ENCODE data around the gene PIK3AP1. TPM values are rescaled to one million over a fixed set of nuclear protein-coding genes. Genes with fewer than 3 reads are reported as not detected.
"Not testable (repeated sequence)": the region's sequence is repeated elsewhere in the genome, so short reads cannot be mapped to it uniquely, and the experiment has no call there.

PIK3AP1 gene
- total RNA-seq, 1 donor from 2014 or later, result 6.9 TPM

DNA sequence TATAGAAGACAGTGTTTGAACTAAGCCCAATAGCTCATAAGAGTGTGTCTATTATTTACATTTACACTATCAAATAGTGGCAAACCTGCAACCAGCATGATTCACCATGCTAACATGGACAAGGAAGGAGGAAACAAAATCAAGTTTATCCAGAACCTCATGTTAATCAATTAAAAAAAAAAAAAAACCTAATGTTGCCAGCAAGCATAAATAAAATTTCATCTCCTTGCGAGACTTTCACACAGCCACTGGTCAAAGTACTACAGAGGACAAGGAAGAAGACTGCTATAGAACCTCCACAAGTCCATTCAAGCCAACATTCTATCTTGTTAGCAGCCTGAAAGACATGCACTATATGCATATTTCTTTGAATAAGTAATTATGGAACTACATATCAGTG is 143.2 kb downstream of the PIK3AP1 start:
- intact Hi-C loops (cut with DNase I), result no loop called here
- no peak for DNase-seq
- no peak for ATAC-seq (ENCODE audit: poor library complexity)

DNA sequence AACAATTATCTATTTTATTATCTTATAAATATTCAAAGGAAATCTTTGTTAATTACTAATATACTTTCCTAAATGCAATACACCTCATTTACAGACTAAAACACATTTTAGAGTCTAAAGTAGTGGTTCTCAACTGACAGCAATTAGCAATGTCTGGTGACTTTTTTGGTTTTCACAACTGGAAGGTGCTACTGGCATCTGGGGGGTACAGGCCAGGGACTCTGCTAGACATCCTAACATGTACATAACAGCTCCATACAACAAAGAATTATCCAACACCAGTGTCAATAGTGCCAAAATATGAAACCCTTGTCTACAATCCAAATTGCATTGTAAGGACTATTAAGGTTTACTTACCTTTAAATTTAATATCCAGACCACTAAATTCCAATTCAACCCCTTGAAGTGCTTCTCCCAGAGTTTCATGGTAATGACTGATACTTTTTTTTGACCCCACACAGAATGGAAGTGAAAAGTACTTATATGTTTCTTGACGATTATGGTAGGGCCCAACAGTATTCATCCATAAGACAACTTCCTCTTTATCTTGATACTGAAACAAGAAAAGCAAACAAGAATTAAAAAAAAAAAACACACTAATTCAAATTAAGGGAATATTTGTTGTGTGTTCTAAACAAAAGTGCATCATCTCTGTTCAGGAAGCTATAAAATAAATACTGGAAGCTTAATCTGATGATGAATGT is 143.9 kb downstream of the PIK3AP1 start:
- intact Hi-C loops (cut with DNase I), result no loop called here
- ATAC-seq (ENCODE audit: poor library complexity) (no peak), DNase-seq (no peak)

DNA sequence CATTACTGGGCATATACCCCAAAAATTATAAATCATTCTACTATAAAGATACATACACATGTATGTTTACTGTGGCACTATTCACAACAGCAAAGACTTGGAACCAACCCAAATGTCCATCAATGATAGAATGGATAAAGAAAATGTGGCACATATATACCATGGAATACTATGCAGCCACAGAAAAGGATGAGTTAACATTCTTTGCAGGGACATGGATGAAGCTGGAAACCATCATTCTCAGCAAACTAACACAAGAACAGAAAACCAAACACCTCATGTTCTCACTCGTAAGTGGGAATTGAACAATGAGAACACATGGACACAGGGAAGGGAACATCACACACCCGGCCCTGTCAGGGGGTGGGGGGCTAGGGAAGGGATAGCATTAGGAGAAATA is 145.8 kb downstream of the PIK3AP1 start:
- intact Hi-C loops (cut with DNase I); DNase-seq; ATAC-seq (ENCODE audit: poor library complexity): not testable (repeated sequence)

DNA sequence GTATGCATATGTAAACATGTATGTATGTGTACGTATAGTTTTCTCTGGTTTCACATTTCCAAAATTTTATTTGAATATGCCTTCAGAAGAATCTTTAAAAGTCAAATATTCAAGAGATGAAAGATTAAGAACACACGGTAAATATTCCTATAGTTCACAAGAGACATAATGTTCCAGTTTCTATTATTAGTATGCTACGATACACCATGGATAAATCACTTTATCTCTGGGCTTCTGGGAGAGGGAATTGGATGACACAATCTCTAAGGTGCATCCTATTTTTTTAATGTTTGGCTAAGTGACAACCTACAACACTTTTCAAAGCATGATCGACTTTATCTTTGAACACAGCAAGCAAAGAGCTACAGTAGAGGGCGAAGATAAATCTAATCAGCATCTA is 147.3 kb downstream of the PIK3AP1 start:
- DNase-seq, result no peak
- ATAC-seq (ENCODE audit: poor library complexity), result peak; percentile 14
- intact Hi-C loops (cut with DNase I), result no loop called here

DNA sequence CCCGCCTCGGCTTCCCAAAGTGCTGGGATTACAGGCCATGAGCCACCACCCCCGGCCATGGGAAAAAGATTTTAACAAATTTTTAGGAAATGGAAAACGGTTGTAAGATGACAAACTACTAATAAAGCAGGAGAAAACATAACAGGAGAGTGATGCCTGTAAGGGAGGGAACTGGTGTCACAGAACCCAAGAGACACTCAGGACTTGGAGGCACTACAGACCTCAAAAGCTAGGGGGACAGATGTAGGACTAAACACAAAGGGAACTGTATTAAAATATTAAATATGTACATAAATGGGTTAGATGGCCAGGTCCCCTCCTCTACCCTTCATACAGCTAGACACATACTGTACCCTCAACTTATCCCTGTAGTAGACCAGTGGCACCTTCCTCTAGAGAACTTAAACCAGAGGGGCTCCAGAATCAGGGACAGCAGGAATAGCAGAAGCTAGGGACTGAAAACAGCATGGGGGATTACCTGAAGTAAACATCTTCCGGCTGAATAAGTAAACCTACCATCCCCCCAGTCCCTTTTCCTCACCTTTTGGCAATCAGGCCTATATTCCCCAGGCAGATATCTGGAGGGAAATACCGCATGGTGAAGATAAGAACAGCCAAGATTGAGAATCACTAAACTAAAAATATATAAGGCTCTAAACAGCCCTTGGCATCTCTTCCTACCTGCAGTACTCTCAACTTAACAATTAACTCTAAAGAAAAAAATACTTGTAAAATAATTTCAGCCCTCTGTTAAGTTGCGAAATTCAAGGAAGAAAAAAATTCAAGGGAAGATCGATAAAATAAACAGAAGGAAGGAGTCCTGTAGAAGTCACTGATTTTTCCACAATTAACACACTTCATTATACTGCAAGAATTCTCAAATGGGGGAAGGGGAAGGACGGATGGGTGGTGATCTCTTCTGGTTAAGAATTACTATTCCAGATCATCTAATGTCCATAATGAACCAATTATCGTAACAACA is 149.0 kb downstream of the PIK3AP1 start:
- ATAC-seq (ENCODE audit: poor library complexity) (peak; percentile 31), DNase-seq (no peak)
- intact Hi-C loops (cut with DNase I), result no loop called here

DNA sequence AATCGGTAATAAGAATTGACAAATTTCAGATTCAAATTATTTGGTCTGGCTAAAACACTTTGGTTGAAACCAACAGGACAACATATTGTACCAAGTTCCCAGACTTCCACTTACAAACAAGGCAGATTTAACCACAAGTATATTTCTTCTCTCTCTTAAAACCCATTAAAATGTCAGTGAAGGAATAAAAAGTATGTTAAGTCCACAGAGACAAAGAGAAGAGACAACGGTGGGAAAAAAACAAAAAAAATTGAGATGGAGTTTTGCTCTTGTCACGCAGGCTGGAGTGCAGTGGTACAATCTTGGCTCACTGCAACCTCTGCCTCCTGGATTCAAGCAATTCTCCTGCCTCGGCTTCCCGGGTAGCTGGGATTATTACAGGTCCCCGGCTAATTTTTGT is 149.8 kb downstream of the PIK3AP1 start:
- peak; percentile 13 for ATAC-seq (ENCODE audit: poor library complexity)
- intact Hi-C loops (cut with DNase I), result no loop called here
- no peak for DNase-seq

DNA sequence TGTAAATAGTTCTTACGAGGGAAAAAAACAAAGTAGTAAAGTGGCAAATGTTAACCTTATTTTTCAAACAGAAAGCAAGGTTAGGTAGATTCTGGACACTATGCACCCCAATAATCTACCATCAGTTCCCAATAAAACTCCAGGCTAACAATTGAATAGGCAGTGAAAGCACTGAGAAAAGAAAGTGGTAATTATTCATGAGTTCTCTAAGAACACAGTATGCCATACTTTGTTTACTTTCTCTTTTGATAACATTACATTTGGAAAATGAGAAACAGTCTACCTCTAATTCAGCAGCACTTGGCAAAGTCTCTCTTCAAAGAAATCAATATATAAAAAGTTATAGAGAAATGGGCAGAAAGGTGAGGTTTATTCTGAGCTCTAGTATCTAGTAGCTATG is 151.9 kb downstream of the PIK3AP1 start:
- DNase-seq (no peak), ATAC-seq (ENCODE audit: poor library complexity) (no peak)
- intact Hi-C loops (cut with DNase I), result no loop called here

DNA sequence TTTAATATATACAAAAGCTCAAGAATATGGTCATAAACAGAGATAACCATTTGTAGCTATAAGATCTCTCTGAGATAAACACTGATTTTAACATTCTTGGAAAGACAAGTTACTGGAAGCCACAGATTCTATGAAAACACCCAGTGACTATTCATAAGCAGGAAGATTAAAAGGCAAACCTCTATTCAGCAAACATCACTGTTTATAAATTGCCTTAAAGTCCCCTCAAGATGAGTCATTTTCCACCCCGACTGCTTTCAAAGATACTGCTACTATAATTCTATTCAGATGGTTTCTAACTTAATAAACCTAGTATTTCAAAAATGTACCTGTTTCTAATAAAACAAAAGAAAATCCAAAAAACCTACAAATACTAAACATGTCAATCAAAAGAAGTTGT is 154.5 kb downstream of the PIK3AP1 start:
- DNase-seq, result no peak
- intact Hi-C loops (cut with DNase I), result no loop called here
- no peak for ATAC-seq (ENCODE audit: poor library complexity)

DNA sequence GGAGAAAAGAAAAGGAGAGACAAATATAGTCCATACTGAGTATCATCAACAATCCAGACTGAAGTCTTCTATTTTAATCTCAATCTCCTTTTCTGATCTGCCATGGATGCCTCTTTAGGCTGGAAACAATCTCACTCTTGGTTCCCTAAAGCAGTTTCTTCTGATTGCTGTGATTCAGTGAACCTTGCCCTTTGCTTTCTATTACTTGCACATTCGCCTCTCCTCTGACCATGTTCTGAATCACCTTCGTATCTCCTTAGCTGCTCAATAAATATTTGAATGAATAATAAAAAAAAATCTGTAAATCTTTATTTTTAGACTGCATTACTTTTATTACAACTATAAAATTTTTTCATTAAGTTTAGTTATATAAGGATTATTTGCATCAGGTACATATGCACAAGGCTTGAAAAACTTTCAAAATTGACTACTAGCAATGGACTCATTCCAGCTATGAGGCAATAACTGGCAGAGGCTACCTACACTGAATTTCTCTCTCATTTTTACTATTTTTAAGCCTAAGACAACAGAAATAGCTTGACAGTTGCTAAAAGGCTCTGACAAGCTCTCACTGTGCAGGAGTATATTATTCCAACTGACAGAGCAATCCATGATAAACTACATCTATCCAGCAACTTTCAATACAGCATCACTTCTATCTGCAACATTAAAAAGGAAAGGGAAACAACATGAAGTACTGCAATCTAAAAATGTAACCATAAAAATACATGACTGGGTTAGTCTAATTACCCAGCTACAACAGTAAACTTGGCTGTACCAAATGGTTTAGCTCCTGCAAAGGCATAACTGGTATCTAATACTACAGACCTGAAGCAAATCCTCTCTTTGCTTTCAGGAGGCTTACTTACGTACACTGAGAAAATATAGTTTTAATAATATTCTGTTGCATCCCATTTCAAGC is 159.1 kb downstream of the PIK3AP1 start:
- intact Hi-C loops (cut with DNase I), result no loop called here

DNA sequence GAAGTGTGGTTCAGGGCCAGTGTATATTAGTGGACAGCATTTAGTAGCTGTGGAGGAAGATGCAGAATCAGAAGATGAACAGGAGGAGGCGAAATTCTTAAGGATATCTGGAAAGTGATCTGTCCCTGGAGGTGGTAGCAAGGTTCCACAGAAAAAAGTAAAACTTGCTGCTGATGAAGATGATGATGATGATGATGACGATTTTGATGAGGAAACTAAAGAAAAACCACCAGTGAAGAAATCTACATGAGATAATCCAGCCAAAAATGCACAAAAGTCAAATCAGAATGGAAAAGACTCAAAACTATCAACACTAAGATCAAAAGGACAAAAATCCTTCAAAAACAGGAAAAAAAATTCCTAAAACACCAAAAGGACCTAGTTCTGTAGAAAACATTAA is 159.8 kb downstream of the PIK3AP1 start:
- ATAC-seq (ENCODE audit: poor library complexity) (no peak), DNase-seq (no peak)
- intact Hi-C loops (cut with DNase I), result no loop called here

More for the DNA sequence above, 159.1 kb downstream of the PIK3AP1 start:
- DNase-seq (no peak), ATAC-seq (ENCODE audit: poor library complexity) (no peak)

DNA sequence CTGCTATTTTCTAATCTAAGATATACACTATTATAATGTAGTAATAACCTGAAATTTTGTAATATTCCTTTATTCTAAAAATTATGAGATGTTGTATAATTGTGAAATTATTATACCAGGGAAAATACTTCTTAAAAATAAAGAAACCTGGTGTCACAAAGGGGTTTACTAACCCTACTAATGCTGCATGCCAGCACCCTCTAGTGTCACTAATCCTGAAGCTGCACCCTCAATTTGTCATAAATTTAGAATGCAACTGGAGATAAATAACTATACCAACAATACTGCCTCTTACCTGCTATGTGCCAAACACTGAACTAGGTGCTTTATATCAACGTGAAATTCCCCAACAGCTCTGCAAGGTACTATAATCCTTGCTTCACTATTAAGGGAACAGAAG is 164.3 kb downstream of the PIK3AP1 start:
- intact Hi-C loops (cut with DNase I), result loop anchor here (10.0 kb wide), 1 partner anchor 161 kb away; no protein-coding TSS in a partner anchor
- no peak for DNase-seq
- peak; percentile 70 for ATAC-seq (ENCODE audit: poor library complexity)

DNA sequence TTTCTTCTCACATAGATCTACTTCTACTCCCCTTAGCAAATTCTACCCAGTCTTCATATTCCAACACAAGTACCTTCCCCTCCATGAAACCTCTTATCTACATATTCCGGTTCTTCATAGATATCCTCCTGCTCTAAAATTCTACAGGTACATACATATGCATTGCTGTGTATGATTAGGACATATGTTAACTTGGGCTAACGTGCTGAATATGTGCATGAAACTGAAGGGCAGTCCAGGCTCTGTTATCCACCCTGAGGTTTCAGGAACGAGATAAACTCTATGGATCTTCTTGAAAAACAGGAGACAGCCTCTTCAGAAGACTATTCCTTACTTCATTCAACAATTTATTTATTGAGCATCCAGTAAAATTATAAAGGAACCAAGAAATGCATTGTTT is 165.0 kb downstream of the PIK3AP1 start:
- intact Hi-C loops (cut with DNase I), result loop anchor here (10.0 kb wide), 1 partner anchor 161 kb away; no protein-coding TSS in a partner anchor
- DNase-seq (no peak), ATAC-seq (ENCODE audit: poor library complexity) (no peak)

DNA sequence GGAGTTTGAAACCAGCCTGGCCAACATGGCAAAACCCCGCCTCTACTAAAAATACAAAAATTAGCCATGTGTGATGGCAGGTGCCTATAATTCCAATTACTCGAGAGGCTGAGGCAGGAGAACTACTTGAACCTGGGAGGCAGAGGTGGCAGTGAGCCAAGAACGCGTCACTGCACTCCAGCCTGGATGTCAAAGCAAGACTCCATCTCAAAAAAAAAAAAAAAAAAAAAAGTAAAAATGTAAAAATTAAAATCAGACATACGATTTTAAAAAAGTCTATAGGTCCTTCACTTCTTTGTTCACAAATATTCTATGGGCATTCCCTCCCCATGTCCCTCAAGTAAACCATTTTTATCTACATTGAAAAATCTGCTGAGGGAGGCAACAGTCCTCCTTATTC is 171.7 kb downstream of the PIK3AP1 start:
- peak; percentile 38 for ATAC-seq (ENCODE audit: poor library complexity)
- intact Hi-C loops (cut with DNase I), result no loop called here
- DNase-seq, result peak; percentile 60

DNA sequence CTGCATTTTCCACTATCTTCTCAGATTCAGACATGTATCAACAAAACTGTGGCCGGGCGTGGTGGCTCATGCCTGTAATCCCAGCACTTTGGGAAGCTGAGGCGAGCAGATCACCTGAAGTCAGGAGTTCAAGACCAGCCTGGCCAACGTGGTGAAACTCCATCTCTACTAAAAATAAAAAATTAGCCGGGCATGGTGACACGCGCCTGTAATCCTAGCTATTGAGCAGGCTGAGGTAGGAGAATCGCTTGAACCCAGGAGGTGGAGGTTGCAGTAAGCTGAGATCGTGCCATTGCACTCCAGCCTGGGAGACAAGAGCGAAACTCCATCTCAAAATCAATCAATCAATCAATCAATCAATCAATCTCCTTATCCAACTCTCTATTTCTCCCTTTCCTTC is 174.8 kb downstream of the PIK3AP1 start:
- DNase-seq; ATAC-seq (ENCODE audit: poor library complexity); intact Hi-C loops (cut with DNase I): not testable (repeated sequence)

Other genes with a start within 250 kb of the PIK3AP1 start
- 8.7 TPM for gene TLL2, start 206.6 kb downstream of the PIK3AP1 start, total RNA-seq
- gene TM9SF3, start 133.5 kb downstream of the PIK3AP1 start, total RNA-seq, result 68.5 TPM
- 16.9 TPM for gene LCOR, start 111.8 kb upstream of the PIK3AP1 start, total RNA-seq